ENCODE data around the gene PKD1L1. TPM values are rescaled to one million over a fixed set of nuclear protein-coding genes. Genes with fewer than 3 reads are reported as not detected.

PKD1L1 gene
- total RNA-seq, 1 donor from 2014 or later = 0.40 TPM

- no peak for TF ChIP-seq CTCF (IDR thresholded peaks at IDR 0.05)
- H3K27me3 Mint-ChIP-seq = peaks cover 5% of the 10 kb centered on the region
Observed at GRCh38 chr7:47836080-47836479, 112.2 kb downstream of the PKD1L1 start.

GRCh38 chr7:47833211-47833610 is 115.1 kb downstream of the PKD1L1 start:
- TF ChIP-seq CTCF (IDR thresholded peaks at IDR 0.05) = no peak
- ATAC-seq (ENCODE audit: low read depth) (peak; percentile 90), DNase-seq (no peak)
- Mint-ChIP-seq H3K9me3 (no peaks in the 10 kb centered on the region), H3K27ac (no peak overlapping the region), H3K36me3 (ENCODE audit: low read depth) (no peaks in the 10 kb centered on the region), H3K4me1 (peaks cover 10% of the 10 kb centered on the region), H3K4me3 (no peak overlapping the region), H3K27me3 (no peaks in the 10 kb centered on the region)
- intact Hi-C loops (cut with micrococcal nuclease) = loop anchor here (2.0 kb wide), 1 partner anchor 106 kb away; no protein-coding TSS in a partner anchor
- CTCF ChIA-PET = interaction anchor here (1.2 kb wide), 1 partner anchor 14 kb away, joined by 4 read pairs; no protein-coding TSS in a partner anchor
- POLR2A ChIA-PET = no interaction called here

More at GRCh38 chr7:47836080-47836479, 112.2 kb downstream of the PKD1L1 start:
- ATAC-seq (ENCODE audit: low read depth) (no peak), DNase-seq (no peak)
- no peak overlapping the region for H3K4me3 Mint-ChIP-seq
- H3K9me3 Mint-ChIP-seq = no peaks in the 10 kb centered on the region
- H3K27ac Mint-ChIP-seq = no peak overlapping the region
- POLR2A ChIA-PET = no interaction called here
- intact Hi-C loops (cut with micrococcal nuclease) = no loop called here
- H3K4me1 Mint-ChIP-seq = peaks cover 10% of the 10 kb centered on the region
- CTCF ChIA-PET = no interaction called here
- H3K36me3 Mint-ChIP-seq (ENCODE audit: low read depth) = no peaks in the 10 kb centered on the region

- Mint-ChIP-seq H3K27ac (no peak overlapping the region), H3K4me1 (peaks cover 10% of the 10 kb centered on the region), H3K9me3 (no peaks in the 10 kb centered on the region), H3K4me3 (no peak overlapping the region), H3K36me3 (ENCODE audit: low read depth) (no peaks in the 10 kb centered on the region), H3K27me3 (no peaks in the 10 kb centered on the region)
- TF ChIP-seq CTCF (IDR thresholded peaks at IDR 0.05) = no peak
- ATAC-seq (ENCODE audit: low read depth) (no peak), DNase-seq (no peak)
- ChIA-PET POLR2A (no interaction called here), CTCF (interaction anchor here (1.2 kb wide), 1 partner anchor 13 kb away, joined by 4 read pairs; no protein-coding TSS in a partner anchor)
- intact Hi-C loops (cut with micrococcal nuclease) = loop anchor here (2.0 kb wide), 1 partner anchor 107 kb away; no protein-coding TSS in a partner anchor
Observed at GRCh38 chr7:47832105-47832715, 116.1 kb downstream of the PKD1L1 start.

GRCh38 chr7:47830015-47830414 is 118.3 kb downstream of the PKD1L1 start:
- H3K27ac Mint-ChIP-seq = no peak overlapping the region
- no peaks in the 10 kb centered on the region for H3K36me3 Mint-ChIP-seq (ENCODE audit: low read depth)
- peaks cover 2% of the 10 kb centered on the region for H3K27me3 Mint-ChIP-seq
- no peak for TF ChIP-seq CTCF (IDR thresholded peaks at IDR 0.05)
- H3K9me3 Mint-ChIP-seq = no peaks in the 10 kb centered on the region
- intact Hi-C loops (cut with micrococcal nuclease) = no loop called here
- no peak overlapping the region for H3K4me3 Mint-ChIP-seq
- H3K4me1 Mint-ChIP-seq = peaks cover 10% of the 10 kb centered on the region
- POLR2A ChIA-PET = no interaction called here
- ATAC-seq (ENCODE audit: low read depth) (no peak), DNase-seq (no peak)
- CTCF ChIA-PET = no interaction called here

GRCh38 chr7:47827871-47828270 is 120.4 kb downstream of the PKD1L1 start:
- H3K4me3 Mint-ChIP-seq = no peak overlapping the region
- H3K36me3 Mint-ChIP-seq (ENCODE audit: low read depth) = no peaks in the 10 kb centered on the region
- ChIA-PET POLR2A (no interaction called here), CTCF (interaction anchor here (2.3 kb wide), 1 partner anchor 562 kb away, joined by 9 read pairs; no protein-coding TSS in a partner anchor)
- no peak for TF ChIP-seq CTCF (IDR thresholded peaks at IDR 0.05)
- intact Hi-C loops (cut with micrococcal nuclease) = no loop called here
- DNase-seq (no peak), ATAC-seq (ENCODE audit: low read depth) (no peak)
- peaks cover 2% of the 10 kb centered on the region for H3K4me1 Mint-ChIP-seq
- no peaks in the 10 kb centered on the region for H3K9me3 Mint-ChIP-seq
- peaks cover 2% of the 10 kb centered on the region for H3K27me3 Mint-ChIP-seq
- H3K27ac Mint-ChIP-seq = no peak overlapping the region

All from activated B cell treated with CpG ODN at 0.5 μM for 24 hours (primary cell).